A204.1 (cell line): ENCODE measurements around the gene WNK4.

Experiments
- FAIRE-seq: peaks from 2 replicates; lab custom pipeline; 2012; peaks lifted over from hg19 to GRCh38; lab: Jason Lieb, UNC

WNK4 gene

GRCh38 chr17:42797067-42798007 is 16.9 kb downstream of the WNK4 start:
- no peak for FAIRE-seq

DNA sequence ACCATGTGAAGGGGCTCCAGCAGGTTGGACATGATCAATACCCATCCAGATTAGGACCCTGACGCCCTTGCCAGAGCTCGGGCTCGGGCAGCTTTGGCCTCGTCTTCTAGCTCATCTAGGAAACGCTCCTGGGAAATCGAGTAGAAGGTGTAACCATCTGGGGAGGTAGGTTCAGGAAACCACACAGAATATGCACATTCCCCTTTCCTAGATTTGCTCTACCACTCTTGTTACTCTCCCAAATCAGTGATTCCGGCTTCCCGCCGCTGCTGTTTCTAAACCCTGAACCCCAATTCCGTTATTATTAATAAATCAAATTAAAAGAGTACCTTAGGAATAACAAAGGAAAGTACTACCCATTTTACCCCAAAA is 17.6 kb downstream of the WNK4 start:
- FAIRE-seq = no peak

DNA sequence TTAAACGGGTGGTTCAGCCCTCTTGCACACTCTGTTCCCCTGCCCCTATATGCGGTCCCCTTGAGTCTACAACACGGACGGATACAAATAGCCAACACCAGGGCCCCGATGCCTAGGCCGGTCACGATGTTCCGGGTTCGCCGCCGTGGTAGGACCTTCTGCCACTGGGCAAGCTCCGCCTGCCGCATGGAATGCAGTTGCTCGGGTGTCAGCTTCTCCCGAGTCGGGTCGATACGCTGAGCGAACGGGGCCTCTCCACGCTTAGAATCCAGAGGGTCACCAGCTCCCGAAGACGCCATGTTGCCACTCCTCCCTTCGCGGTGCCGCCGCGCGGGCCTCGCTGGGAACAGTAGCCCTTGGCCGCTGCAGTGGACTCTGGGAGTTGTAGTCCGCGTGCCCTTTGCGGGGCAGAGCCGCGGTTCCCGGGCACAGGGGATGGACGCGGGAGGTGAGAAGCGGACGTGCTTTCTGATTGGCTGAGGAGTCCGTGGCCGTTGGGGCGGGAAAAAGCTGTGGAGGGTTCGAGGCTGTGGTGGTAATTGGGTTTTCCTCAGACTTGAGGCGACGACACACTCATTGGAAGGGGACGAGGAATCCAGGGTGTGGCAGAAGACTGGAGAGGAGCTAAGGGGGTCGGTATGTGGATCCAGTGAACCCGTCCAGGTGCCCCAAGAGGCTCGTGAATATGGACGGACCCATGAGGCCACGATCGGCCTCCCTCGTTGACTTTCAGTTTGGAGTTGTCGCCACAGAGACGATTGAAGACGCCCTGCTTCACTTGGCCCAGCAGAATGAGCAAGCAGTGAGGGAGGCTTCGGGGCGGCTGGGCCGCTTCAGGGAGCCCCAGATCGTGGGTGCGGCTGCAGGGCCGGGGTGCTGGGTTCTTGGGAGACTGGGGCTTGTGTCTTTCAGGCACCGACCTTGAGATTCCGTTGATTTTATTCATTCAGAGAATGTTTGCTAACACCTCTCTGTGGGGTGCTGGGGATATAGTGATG is 18.3 kb downstream of the WNK4 start, which contains the start of the genes CNTD1 and COA3:
Gene CNTD1 (plus strand): TSS at position 479 of the 998 bp plus-strand sequence. CDS start 207 bp downstream, at position 686.
Gene COA3 (minus strand): TSS at position 322 of the 998 bp plus-strand sequence. CDS start 23 bp downstream, at position 299.
- FAIRE-seq = peak; percentile 23

- FAIRE-seq = no peak
These were observed 22.9 kb downstream of the WNK4 start for GRCh38 chr17:42803074-42803883.

DNA sequence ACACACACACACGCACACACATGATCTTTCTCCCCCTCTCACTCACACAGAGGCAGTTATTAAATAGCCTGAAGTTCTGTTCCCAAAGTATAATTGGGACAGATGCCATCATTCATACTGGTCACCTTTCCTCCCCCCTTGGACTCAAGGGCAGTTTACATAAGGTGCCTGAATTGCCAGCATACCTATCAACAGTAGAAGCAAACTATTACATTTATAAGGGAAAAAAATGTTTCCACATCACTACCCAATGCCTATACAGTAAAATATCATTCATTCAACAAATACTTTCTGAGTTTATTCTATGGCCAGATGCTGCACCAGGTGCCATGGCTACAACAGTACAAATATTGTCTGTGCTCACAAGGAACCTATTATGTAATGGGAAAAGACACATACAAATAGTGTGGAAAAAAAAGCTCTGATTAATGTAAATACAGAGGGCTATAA is 24.5 kb downstream of the WNK4 start:
- no peak for FAIRE-seq

DNA sequence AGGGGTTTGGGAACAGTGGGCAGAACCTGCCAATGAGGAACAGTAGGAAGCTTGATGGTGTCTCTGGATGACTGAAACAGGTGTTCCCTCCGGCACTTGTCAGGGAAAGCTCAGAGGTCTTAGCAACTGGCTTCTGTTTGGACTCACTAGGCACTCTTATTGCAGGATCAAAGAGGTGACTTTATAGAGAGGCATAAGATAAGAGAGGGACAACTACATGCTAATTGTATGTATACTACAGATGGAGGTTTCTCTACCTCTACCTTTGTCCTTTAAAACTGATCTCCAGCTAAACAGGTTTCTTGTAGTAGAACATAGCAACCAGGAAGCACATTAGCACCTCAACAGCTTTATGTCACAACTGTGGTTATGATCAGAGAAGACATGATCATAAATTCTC is 25.8 kb downstream of the WNK4 start:
- FAIRE-seq = no peak

DNA sequence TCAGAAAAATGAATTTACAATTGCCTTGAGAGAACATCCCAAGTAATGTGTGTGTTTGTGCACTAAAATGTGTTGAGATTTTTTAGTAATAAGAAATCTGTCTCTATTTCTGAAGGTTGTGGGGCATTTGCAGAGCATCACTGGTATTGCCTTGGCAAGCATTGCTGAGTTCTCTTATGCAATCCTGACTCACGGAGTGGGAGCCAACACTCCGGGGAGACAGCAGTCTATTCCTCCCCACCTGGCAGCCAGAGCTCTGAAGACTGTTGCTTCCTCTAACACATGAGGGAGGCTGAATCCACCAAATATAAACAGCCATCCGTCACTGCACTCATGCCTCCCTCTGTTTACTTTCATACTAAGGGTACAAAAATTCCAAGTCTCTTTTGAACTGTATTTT is 28.8 kb downstream of the WNK4 start:
- FAIRE-seq = no peak

- no peak for FAIRE-seq
These were observed 34.4 kb downstream of the WNK4 start for GRCh38 chr17:42814633-42815399.

- FAIRE-seq = no peak
These were observed 37.5 kb downstream of the WNK4 start for GRCh38 chr17:42817866-42818265.

DNA sequence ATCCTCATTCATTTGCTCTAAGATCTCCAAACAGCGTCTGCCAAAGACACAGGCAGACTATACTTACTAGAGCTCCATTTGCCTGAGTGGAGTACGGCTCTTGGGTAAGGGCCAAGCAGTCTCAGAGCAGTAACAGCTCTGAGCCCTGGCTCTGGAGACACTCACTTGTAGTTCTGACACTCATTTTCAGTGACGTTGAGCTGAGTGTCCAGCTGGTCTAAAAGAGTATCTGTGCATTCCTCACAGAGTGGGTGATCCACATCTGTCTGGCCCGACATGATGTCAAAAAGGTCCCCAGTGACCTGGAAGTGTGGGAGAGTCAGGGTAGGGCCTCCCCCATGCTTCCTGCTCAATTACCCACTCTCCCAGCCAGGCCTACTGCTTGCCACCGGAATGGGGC is 38.0 kb downstream of the WNK4 start:
- no peak for FAIRE-seq

GRCh38 chr17:42819939-42820535 is 39.6 kb downstream of the WNK4 start:
- no peak for FAIRE-seq

DNA sequence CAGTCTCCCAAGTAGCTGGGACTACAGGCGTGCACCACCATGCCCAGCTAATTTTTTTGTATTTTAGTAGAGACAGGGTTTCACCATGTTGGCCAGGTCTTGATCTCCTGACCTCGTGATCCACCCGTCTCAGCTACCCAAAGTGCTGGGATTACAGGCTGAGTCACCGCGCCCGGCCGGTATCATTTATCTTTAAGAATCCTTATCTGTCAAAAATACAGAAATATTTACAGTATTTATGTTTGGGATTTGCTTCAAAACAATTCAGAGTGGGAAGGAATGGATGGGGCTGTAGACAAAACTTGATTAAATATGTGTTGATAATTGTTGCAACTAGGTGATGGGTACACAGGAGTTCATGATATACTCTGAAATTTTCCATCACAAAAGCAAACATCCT is 40.8 kb downstream of the WNK4 start:
- no peak for FAIRE-seq

- no peak for FAIRE-seq
These were observed 47.1 kb downstream of the WNK4 start for GRCh38 chr17:42827472-42827871.

DNA sequence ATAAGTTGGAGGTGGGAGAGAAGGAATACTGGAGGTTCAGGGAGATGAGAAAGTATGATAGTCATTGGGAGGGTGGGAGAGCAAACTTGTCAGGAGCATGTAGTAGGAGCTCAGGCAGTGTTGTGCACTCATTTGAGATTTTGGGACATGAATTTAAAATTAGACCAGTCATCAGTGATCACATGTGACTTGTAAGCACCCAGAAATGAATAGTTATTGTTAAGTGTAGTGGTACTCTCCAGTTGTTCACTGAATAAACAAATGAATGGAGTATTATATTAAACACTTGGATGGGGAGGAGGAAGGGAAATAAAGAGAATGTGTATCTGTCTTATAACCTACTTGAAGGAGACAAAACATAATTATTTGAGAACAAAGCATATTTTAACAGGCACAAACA is 50.6 kb downstream of the WNK4 start:
- no peak for FAIRE-seq

GRCh38 chr17:42832213-42832933 is 52.0 kb downstream of the WNK4 start:
- no peak for FAIRE-seq

GRCh38 chr17:42832934-42833766 is 52.7 kb downstream of the WNK4 start, which contains the start of gene PSME3:
PSME3 (plus strand) TSS chr17:42833397; CDS start chr17:42833632, 235 bp downstream.
- no peak for FAIRE-seq

- FAIRE-seq = no peak
These were observed 53.5 kb downstream of the WNK4 start for GRCh38 chr17:42833767-42834422.

DNA sequence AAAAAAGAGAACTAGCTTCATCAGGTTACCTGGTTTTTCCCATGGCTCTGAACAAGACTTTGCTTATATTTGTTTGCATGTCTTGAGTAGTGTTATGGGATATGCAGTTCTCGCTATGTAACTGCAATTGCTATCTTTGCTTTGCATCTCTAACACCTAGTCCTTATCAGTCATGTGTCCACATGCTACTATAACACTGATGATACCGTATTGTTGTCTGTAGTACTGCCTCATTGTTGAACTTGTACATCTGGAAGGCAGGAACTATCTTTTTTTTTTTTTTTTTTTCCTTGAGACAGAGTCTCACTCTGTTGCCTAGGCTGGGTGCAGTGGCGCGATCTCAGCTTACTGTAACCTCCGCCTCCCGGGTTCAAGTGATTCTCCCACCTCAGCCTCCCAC is 55.3 kb downstream of the WNK4 start:
- FAIRE-seq = no peak
